T-helper 2 cell (primary cell): ENCODE measurements around the gene OVOL2.
"Not testable (repeated sequence)": the region's sequence is repeated elsewhere in the genome, so short reads cannot be mapped to it uniquely, and the experiment has no call there.

ENCODE experiments used
- DNase-seq, 5 experiments: peaks; one replicate each; pipeline versions ENCODE4 v3.0.0 to v3.0.0-alpha.2; 2012 to 2022
- total RNA-seq, 2 donors: gene quantifications; one replicate each; lab custom pipeline; 2026; lab: John Stamatoyannopoulos, UW

OVOL2 gene
- total RNA-seq: 0 to 0.07 reads per million in 2 donors

GRCh38 chr20:18057101-18057993 lies at the start of gene OVOL2:
OVOL2 (minus strand) TSS chr20:18057916; CDS start chr20:18057634, 282 bp downstream.
- no peak for DNase-seq

GRCh38 chr20:18103497-18103896 lies 45.8 kb upstream of the OVOL2 start:
- no peak for DNase-seq

GRCh38 chr20:18101125-18101810 lies 43.6 kb upstream of the OVOL2 start:
- DNase-seq: no peak

- not testable (repeated sequence) for DNase-seq
These were observed 42.9 kb upstream of the OVOL2 start for GRCh38 chr20:18100569-18100968.

- no peak for DNase-seq
These were observed 36.5 kb upstream of the OVOL2 start for GRCh38 chr20:18094191-18094590.

GRCh38 chr20:18093388-18093787 lies 35.7 kb upstream of the OVOL2 start:
- no peak for DNase-seq

GRCh38 chr20:18092890-18093289 lies 35.2 kb upstream of the OVOL2 start:
- DNase-seq: no peak

- DNase-seq: no peak
These were observed 33.9 kb upstream of the OVOL2 start for GRCh38 chr20:18091623-18092022.

- DNase-seq: no peak
These were observed 32.8 kb upstream of the OVOL2 start for GRCh38 chr20:18090477-18090876.

GRCh38 chr20:18090044-18090443 lies 32.3 kb upstream of the OVOL2 start:
- DNase-seq: no peak

- not testable (repeated sequence) for DNase-seq
These were observed 31.1 kb upstream of the OVOL2 start for GRCh38 chr20:18088841-18089240.

- DNase-seq: not testable (repeated sequence)
These were observed 30.6 kb upstream of the OVOL2 start for GRCh38 chr20:18088298-18088697.

- no peak for DNase-seq
These were observed 29.3 kb upstream of the OVOL2 start for GRCh38 chr20:18087054-18087453.

- DNase-seq: not testable (repeated sequence)
These were observed 23.1 kb upstream of the OVOL2 start for GRCh38 chr20:18080836-18081235.

GRCh38 chr20:18079756-18080353 lies 22.1 kb upstream of the OVOL2 start:
- no peak for DNase-seq

- no peak for DNase-seq
These were observed 19.4 kb upstream of the OVOL2 start for GRCh38 chr20:18077157-18077556.

- DNase-seq: no peak
These were observed 14.8 kb upstream of the OVOL2 start for GRCh38 chr20:18072532-18072931.

- DNase-seq: no peak
These were observed 9.0 kb upstream of the OVOL2 start for GRCh38 chr20:18066421-18067333.

GRCh38 chr20:18063676-18064075 lies 6.0 kb upstream of the OVOL2 start:
- DNase-seq: no peak

- DNase-seq: no peak
These were observed 1.9 kb upstream of the OVOL2 start for GRCh38 chr20:18059603-18060002.

GRCh38 chr20:18058661-18059467 lies 1.1 kb upstream of the OVOL2 start:
- no peak for DNase-seq

- DNase-seq: no peak
These were observed 256 bp upstream of the OVOL2 start for GRCh38 chr20:18057994-18058349.
